Lung (tissue), 12 donors: Measurements from ENCODE around the gene MBTPS2. TPM values are rescaled to one million over a fixed set of nuclear protein-coding genes. Genes with fewer than 3 reads are reported as not detected.

Source experiments
- ATAC-seq: fragments of 200-7000 bp; cut with Tn5 transposase; one replicate; pipeline ENCODE4 v1.9.1; 2020; ENCODE audit warnings: moderate number of reproducible peaks; ENCODE audit not compliant: insufficient read depth, low FRiP score
- DNase-seq, 3 donors: peaks; one replicate each; pipeline ENCODE4 v3.0.0-alpha.2; 2013 to 2017
- H3K27ac ChIP-seq, 2 donors: one replicate each; pipeline ENCODE4 v1.5.1; 2013; ENCODE audit warnings: mild to moderate bottlenecking in 2 of 2, moderate library complexity in 2 of 2, control low read depth in 1 of 2, inconsistent platforms in 1 of 2, low read depth in 1 of 2, low read length in 1 of 2
- H3K27me3 ChIP-seq, 3 donors: one replicate each; pipeline ENCODE4 v1.5.1; 2013; ENCODE audit warnings: low read length in 2 of 3; ENCODE audit not compliant: control insufficient read depth in 3 of 3, insufficient read depth in 3 of 3
- H3K36me3 ChIP-seq, 4 donors: one replicate each; pipeline ENCODE4 v1.5.1; 2013; ENCODE audit warnings: low read length in 4 of 4, mild to moderate bottlenecking in 1 of 4, moderate library complexity in 1 of 4; ENCODE audit not compliant: control insufficient read depth in 4 of 4, insufficient read depth in 4 of 4
- H3K4me1 ChIP-seq, 5 donors: one replicate each; pipeline ENCODE4 v1.5.1; 2013; ENCODE audit warnings: low read length in 5 of 5, mild to moderate bottlenecking in 2 of 5, moderate library complexity in 1 of 5; ENCODE audit not compliant: control insufficient read depth in 5 of 5, insufficient read depth in 5 of 5
- H3K4me3 ChIP-seq: one replicate; pipeline ENCODE4 v1.5.1; 2013; ENCODE audit warnings: mild to moderate bottlenecking, control low read depth, moderate library complexity
- H3K9ac ChIP-seq, 2 donors: one replicate each; pipeline ENCODE4 v1.5.1; 2013; ENCODE audit warnings: low read length in 2 of 2, control low read depth in 1 of 2; ENCODE audit not compliant: insufficient read depth in 1 of 2
- H3K9me3 ChIP-seq, 4 donors: one replicate each; pipeline ENCODE4 v1.5.1; 2013; ENCODE audit warnings: low read length in 3 of 4, mild to moderate bottlenecking in 1 of 4, moderate library complexity in 1 of 4; ENCODE audit not compliant: control insufficient read depth in 4 of 4, insufficient read depth in 3 of 4
- whole genome bisulfite sequencing, 2 donors: extraction: QIAGEN DNeasy Blood & Tissue Kit; methylation state at CpG; one replicate each; pipeline ENCODE4 v1.1.7; 2013; 5-methylcytosine and 5-hydroxymethylcytosine counted together
- polyA plus RNA-seq, 2 donors: library from polyadenylated mRNA; stranded (reverse); fragments of 200-250 nt; gene quantifications; one replicate each; pipeline ENCODE4 v1.2.1, GENCODE V29; 2013
- total RNA-seq, 2 donors: library from RNA; depleted of rRNA in 1 of 2; stranded (reverse); fragments of >200 nt in 1 of 2; gene quantifications; one replicate each; pipeline ENCODE4 v1.2.1, GENCODE V29; 2014 to 2021
- TF ChIP-seq, protein P1 (sequence below): IDR thresholded peaks from 2 replicates; pipeline ENCODE4 v1.5.1; 2012; ENCODE audit warnings: mild to moderate bottlenecking; ENCODE audit errors: control extremely low read depth, extremely low read depth
- donor health status: control.
- donor health status: control.
- donor health status: Bipolar disorder and iron deficiency.
- donor health status: healthy.
- donor health status: DM: yes; HTN: yes; CAD: no.

The MBTPS2 gene
- total and polyA plus RNA-seq, 4 donors, result 2.0 to 21.7 (median 10.4) TPM

DNA sequence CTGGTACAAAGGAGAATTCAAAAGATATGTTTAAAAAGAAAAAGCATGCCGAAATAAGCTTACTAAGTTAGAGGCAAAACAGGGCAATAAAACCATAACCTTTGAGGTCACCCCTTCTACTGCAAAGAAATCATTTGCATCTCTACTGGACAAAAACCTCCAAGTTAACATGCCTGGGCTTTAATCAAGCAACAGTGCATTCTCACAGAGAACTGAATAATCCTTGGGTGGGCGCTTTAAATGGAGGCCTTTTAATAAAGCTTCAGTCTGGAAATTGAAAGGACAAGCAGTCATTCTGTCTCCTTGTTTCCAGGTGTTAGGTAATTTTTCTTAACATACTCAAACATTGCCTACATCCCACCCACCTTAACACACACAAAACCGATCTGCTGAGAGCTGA is 66.5 kb downstream of the MBTPS2 start:
- H3K9me3 ChIP-seq, result peaks cover 0 to 2% (median 1%) of the 10 kb centered on the region in 4 donors
- no peak overlapping the region for H3K9ac ChIP-seq
- H3K4me1 ChIP-seq, result peaks cover 0 to 3% (median 0%) of the 10 kb centered on the region in 5 donors
- WGBS, 2 donors, result 78 to 100% methylated on average over 3 of the region's 3 CpGs
- H3K36me3 ChIP-seq, result no peaks in the 10 kb centered on the region
- H3K27ac ChIP-seq, result no peak overlapping the region
- H3K27me3 ChIP-seq, result peaks cover 0 to 3% (median 2%) of the 10 kb centered on the region in 3 donors
- no peak overlapping the region for H3K4me3 ChIP-seq
- ATAC-seq (no peak), DNase-seq (no peak)
- TF ChIP-seq, protein P1, sequence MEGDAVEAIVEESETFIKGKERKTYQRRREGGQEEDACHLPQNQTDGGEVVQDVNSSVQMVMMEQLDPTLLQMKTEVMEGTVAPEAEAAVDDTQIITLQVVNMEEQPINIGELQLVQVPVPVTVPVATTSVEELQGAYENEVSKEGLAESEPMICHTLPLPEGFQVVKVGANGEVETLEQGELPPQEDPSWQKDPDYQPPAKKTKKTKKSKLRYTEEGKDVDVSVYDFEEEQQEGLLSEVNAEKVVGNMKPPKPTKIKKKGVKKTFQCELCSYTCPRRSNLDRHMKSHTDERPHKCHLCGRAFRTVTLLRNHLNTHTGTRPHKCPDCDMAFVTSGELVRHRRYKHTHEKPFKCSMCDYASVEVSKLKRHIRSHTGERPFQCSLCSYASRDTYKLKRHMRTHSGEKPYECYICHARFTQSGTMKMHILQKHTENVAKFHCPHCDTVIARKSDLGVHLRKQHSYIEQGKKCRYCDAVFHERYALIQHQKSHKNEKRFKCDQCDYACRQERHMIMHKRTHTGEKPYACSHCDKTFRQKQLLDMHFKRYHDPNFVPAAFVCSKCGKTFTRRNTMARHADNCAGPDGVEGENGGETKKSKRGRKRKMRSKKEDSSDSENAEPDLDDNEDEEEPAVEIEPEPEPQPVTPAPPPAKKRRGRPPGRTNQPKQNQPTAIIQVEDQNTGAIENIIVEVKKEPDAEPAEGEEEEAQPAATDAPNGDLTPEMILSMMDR, result no peak

- ATAC-seq (no peak), DNase-seq (peak in 2 of 3 donors; percentile 41 to 44)
- H3K4me3 ChIP-seq, result no peak overlapping the region
- H3K27ac ChIP-seq, result no peak overlapping the region
- whole genome bisulfite sequencing, 2 donors, result 59 to 73% methylated on average over 1 of the region's 1 CpG
- TF ChIP-seq, protein P1, result no peak
- H3K36me3 ChIP-seq, result no peaks in the 10 kb centered on the region
- H3K9me3 ChIP-seq, result peaks cover 0 to 2% (median 1%) of the 10 kb centered on the region in 4 donors
- peaks cover 0 to 3% (median 2%) of the 10 kb centered on the region in 3 donors for H3K27me3 ChIP-seq
- no peak overlapping the region for H3K9ac ChIP-seq
- peaks cover 0 to 3% (median 0%) of the 10 kb centered on the region in 5 donors for H3K4me1 ChIP-seq
These were observed 67.8 kb downstream of the MBTPS2 start for GRCh38 chrX:21907260-21907659.

GRCh38 chrX:21911481-21911880 is 72.1 kb downstream of the MBTPS2 start:
- Histone ChIP-seq H3K27me3 (peaks cover 0 to 4% (median 2%) of the 10 kb centered on the region in 3 donors), H3K9me3 (no peaks in the 10 kb centered on the region), H3K9ac (no peak overlapping the region), H3K27ac (no peak overlapping the region), H3K4me3 (no peak overlapping the region), H3K36me3 (no peaks in the 10 kb centered on the region), H3K4me1 (peaks cover 0 to 3% (median 0%) of the 10 kb centered on the region in 5 donors)
- no peak for DNase-seq
- 88 to 94% methylated on average over 4 of the region's 4 CpGs for whole genome bisulfite sequencing, 2 donors
- TF ChIP-seq, protein P1, result no peak
- no peak for ATAC-seq

DNA sequence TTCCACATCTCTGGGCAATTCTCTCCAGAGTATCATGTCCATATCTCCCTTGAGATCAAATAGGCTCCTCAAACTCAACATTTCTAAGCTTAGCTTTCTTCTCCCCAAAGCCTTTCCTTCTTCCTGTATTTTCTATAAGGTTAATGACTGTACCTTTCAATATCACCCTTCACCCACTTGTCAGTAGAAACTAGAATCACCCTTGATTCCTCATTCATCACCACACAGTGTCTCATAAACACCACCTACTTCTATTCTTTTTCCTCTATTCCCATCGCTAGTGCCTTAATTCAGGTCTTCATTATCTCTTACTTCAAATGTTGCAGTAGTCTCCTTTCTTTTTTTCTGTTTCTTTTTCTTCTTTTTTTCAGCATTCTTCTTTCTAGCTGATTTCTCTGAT is 72.8 kb downstream of the MBTPS2 start:
- DNase-seq, result no peak
- no peaks in the 10 kb centered on the region for H3K9me3 ChIP-seq
- no peak overlapping the region for H3K9ac ChIP-seq
- no peak overlapping the region for H3K27ac ChIP-seq
- H3K27me3 ChIP-seq, result peaks cover 0 to 4% (median 2%) of the 10 kb centered on the region in 3 donors
- ATAC-seq, result no peak
- no peaks in the 10 kb centered on the region for H3K36me3 ChIP-seq
- no peak overlapping the region for H3K4me3 ChIP-seq
- TF ChIP-seq, protein P1, result no peak
- H3K4me1 ChIP-seq, result peaks cover 0 to 2% (median 0%) of the 10 kb centered on the region in 5 donors
- 74 to 95% methylated on average over 1 of the region's 1 CpG for WGBS, 2 donors
